ENCODE measurements around the gene ZSCAN5A. TPM values are rescaled to one million over a fixed set of nuclear protein-coding genes. Genes with fewer than 3 reads are reported as not detected.

Gene ZSCAN5A
- total and polyA plus RNA-seq, 2 of the 13 experiments (the other 11 are each of a cell fraction or from before 2014, with no cell fraction given): 9.5 to 17.8 TPM

DNA sequence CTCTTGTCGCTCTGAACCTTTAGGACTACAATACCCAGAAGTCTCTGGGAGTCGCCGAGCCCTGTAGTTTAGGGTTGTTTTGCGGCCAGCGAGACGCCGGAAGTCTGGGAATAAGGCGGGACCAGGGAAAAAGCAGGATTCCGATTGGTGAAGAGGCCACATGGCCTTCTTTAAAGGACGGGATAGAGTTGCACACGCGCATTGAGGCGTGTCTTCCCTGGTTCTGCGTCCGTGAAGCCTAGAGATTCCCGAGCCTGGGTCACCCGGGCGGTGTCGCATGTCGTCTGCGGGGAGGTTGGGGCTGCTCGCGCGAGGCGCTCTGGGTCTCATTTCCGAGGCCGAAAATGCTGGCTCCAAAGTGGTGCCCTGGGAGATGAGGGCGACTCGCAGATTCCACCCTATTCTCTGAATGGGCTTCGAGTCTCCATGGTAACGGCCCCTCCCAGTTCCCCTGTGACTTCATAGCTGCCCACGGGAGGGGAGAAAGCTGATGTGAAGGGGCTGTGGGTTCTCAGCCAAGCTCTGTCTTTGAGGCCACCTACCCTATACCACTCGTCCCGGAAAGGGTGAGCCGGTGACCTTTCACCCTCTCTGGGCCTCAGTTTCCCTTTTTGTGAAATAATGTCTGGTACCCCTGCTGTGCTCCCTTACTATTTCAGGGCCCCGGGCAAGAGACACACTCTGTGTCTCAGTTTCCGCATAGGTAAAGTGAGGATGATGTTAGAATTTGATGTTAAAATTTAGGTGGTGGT is 614 bp upstream of the ZSCAN5A start (continued):
- peak; percentile 32; the same call in 1 of the 2 replicates for TF ChIP-seq SIN3B (IDR thresholded peaks at IDR 0.05; ENCODE audit: low read length)
- peak; percentile 73; the same call in 1 of the 2 replicates for TF ChIP-seq SIN3A (IDR thresholded peaks at IDR 0.05; ENCODE audit: borderline replicate concordance, low read depth, low read length)
- no peak for TF ChIP-seq ZNF598 (CRISPR knock-in tag; IDR thresholded peaks at IDR 0.05; ENCODE audit: borderline replicate concordance)
- no peak for TF ChIP-seq PRMT3 (CRISPR knock-in tag; IDR thresholded peaks at IDR 0.05; ENCODE audit: borderline replicate concordance, low read depth)
- TF ChIP-seq ELF3 (CRISPR knock-in tag; IDR thresholded peaks at IDR 0.05): no peak
- TF ChIP-seq ZNF616 (CRISPR knock-in tag; IDR thresholded peaks at IDR 0.05; ENCODE audit: low read depth): no peak
- no peak for TF ChIP-seq NRL (CRISPR knock-in tag; IDR thresholded peaks at IDR 0.05; ENCODE audit: borderline replicate concordance)
- TF ChIP-seq HNRNPK (IDR thresholded peaks at IDR 0.05; ENCODE audit: low read depth, low read length, poor library complexity, severe bottlenecking): no peak
- 0 out of 2 replicates have a peak, but pooled peaks have one; percentile 8 for TF ChIP-seq TAF1 (CRISPR knock-in tag; IDR thresholded peaks at IDR 0.05)
- peak; percentile 76 for TF ChIP-seq RFX1 (IDR thresholded peaks at IDR 0.05)
- no peak for TF ChIP-seq ZNF382 (CRISPR knock-in tag; IDR thresholded peaks at IDR 0.05; ENCODE audit: borderline replicate concordance)
- TF ChIP-seq ZGPAT (CRISPR knock-in tag; IDR thresholded peaks at IDR 0.05): 0 out of 2 replicates have a peak, but pooled peaks have one; percentile 6
- 0 out of 2 replicates have a peak, but pooled peaks have one; percentile 3 for TF ChIP-seq ZNF678 (CRISPR knock-in tag; IDR thresholded peaks at IDR 0.05)
- no peak for TF ChIP-seq PCBP1 (IDR thresholded peaks at IDR 0.05; ENCODE audit: borderline replicate concordance, low read depth, low read length)
- 0 out of 2 replicates have a peak, but pooled peaks have one; percentile 48 for TF ChIP-seq ZNF367 (CRISPR knock-in tag; IDR thresholded peaks at IDR 0.05; ENCODE audit: borderline replicate concordance)
- 0 out of 2 replicates have a peak, but pooled peaks have one; percentile 28 for TF ChIP-seq SALL1 (CRISPR knock-in tag; IDR thresholded peaks at IDR 0.05)
- TF ChIP-seq, protein P1, sequence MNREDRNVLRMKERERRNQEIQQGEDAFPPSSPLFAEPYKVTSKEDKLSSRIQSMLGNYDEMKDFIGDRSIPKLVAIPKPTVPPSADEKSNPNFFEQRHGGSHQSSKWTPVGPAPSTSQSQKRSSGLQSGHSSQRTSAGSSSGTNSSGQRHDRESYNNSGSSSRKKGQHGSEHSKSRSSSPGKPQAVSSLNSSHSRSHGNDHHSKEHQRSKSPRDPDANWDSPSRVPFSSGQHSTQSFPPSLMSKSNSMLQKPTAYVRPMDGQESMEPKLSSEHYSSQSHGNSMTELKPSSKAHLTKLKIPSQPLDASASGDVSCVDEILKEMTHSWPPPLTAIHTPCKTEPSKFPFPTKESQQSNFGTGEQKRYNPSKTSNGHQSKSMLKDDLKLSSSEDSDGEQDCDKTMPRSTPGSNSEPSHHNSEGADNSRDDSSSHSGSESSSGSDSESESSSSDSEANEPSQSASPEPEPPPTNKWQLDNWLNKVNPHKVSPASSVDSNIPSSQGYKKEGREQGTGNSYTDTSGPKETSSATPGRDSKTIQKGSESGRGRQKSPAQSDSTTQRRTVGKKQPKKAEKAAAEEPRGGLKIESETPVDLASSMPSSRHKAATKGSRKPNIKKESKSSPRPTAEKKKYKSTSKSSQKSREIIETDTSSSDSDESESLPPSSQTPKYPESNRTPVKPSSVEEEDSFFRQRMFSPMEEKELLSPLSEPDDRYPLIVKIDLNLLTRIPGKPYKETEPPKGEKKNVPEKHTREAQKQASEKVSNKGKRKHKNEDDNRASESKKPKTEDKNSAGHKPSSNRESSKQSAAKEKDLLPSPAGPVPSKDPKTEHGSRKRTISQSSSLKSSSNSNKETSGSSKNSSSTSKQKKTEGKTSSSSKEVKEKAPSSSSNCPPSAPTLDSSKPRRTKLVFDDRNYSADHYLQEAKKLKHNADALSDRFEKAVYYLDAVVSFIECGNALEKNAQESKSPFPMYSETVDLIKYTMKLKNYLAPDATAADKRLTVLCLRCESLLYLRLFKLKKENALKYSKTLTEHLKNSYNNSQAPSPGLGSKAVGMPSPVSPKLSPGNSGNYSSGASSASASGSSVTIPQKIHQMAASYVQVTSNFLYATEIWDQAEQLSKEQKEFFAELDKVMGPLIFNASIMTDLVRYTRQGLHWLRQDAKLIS (CRISPR knock-in tag; IDR thresholded peaks at IDR 0.05): no peak
- TF ChIP-seq TFAP4 (IDR thresholded peaks at IDR 0.05; ENCODE audit: borderline replicate concordance, low read depth): no peak
- TF ChIP-seq RFX3 (CRISPR knock-in tag; IDR thresholded peaks at IDR 0.05): peak; percentile 78
- TF ChIP-seq ZFP90 (CRISPR knock-in tag; IDR thresholded peaks at IDR 0.05; ENCODE audit: borderline replicate concordance): no peak
- TF ChIP-seq ZNF781 (CRISPR knock-in tag; IDR thresholded peaks at IDR 0.05; ENCODE audit: borderline replicate concordance, not compliant biosample characterization): peak; percentile 29
- TF ChIP-seq MAZ (IDR thresholded peaks at IDR 0.05; ENCODE audit: borderline replicate concordance, low read depth, low read length): no peak; the same call in 1 of the 2 replicates
- TF ChIP-seq MAZ (CRISPR knock-in tag; IDR thresholded peaks at IDR 0.05; ENCODE audit: low read depth): no peak
- no peak for TF ChIP-seq TAF15 (IDR thresholded peaks at IDR 0.05; ENCODE audit: low read depth, low read length, poor library complexity, severe bottlenecking)

Measured in HepG2 (cell line).